Type B pancreatic cell (in vitro differentiated cells): ENCODE measurements around the gene LBH. TPM values are rescaled to one million over a fixed set of nuclear protein-coding genes. Genes with fewer than 3 reads are reported as not detected.

Experiments used
- DNase-seq: peaks from one replicate; pipeline ENCODE4 v3.0.0; 2021; ENCODE audit warnings: mixed read lengths; ENCODE audit not compliant: unreplicated experiment; ENCODE audit errors: extremely low spot score
- H3K27ac Mint-ChIP-seq: 2 replicates; pipeline ENCODE4 v1.8.0; 2021; ENCODE audit warnings: mild to moderate bottlenecking, mixed read lengths
- H3K27me3 Mint-ChIP-seq: 2 replicates; pipeline ENCODE4 v1.8.0; 2021; ENCODE audit warnings: mixed read lengths
- H3K36me3 Mint-ChIP-seq: 2 replicates; pipeline ENCODE4 v1.8.0; 2021; ENCODE audit warnings: mixed read lengths
- H3K4me1 Mint-ChIP-seq: one replicate; pipeline ENCODE4 v1.8.0; 2021; ENCODE audit warnings: mixed read lengths; ENCODE audit not compliant: unreplicated experiment
- H3K4me3 Mint-ChIP-seq: 2 replicates; pipeline ENCODE4 v1.8.0; 2021; ENCODE audit warnings: mild to moderate bottlenecking, mixed read lengths
- H3K9me3 Mint-ChIP-seq: 2 replicates; pipeline ENCODE4 v1.8.0; 2021; ENCODE audit warnings: mixed read lengths
- total RNA-seq: library from RNA; stranded (reverse); gene quantifications from 2 replicates; pipeline ENCODE4 v1.2.1, GENCODE V29; 2021; ENCODE audit warnings: low replicate concordance
- TF ChIP-seq, protein P1 (sequence below): fragments of 200-600 bp; sonication (generic); conservative IDR thresholded peaks from 2 replicates; pipeline ENCODE4 v1.5.0; 2021; ENCODE audit warnings: antibody characterized with exemption, mild to moderate bottlenecking

The LBH gene
- total RNA-seq, 1 donor from 2014 or later, result 78.5 TPM

DNA sequence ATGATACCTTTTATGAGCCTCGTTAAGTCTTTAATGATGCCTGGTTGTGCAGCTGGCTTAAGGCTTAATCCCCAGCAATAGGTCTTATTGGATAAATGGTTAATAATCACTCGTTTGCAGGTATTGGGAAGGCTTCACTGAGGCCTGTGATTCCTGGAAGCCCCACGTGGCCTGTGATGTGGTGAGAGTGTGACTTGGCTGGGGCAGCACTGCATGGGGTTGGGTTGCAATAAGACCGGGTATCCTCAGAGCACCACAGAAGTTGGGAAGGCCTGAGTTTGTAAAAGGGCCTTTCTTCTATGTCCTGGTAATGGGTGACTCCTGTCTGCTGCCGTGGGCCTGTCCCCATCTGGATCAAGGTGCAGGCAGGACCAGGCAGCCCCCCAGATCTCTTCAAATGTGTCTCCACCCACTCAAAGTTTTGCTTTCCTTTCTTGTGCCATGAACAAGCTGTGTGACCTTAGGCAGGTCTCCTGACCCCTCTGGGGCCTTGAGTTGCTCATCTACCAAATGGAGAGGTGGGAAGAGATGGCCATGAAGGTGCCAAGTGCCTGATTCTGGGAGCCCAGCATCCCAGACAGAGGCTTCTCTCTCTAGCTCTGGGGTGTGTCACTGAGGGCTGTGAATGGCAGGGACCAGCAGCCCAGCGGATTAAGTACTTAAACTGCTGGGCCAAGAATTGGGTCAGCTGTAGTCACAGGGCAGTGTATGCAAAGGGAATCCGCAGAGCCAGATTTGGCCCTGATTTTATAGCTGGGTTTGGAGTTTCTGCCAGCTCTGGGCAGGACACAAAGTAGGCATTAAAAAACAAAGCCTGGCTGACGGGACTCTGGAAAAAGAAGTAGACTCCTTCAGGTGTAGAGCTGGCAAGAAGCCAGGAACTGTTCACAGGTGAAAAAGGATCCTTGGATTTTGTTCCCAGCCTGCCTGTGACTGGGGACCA is 24.4 kb downstream of the LBH start:
- no peak overlapping the region for H3K4me3 Mint-ChIP-seq
- no peak overlapping the region for H3K27ac Mint-ChIP-seq
- DNase-seq, result no peak
- TF ChIP-seq, protein P1, sequence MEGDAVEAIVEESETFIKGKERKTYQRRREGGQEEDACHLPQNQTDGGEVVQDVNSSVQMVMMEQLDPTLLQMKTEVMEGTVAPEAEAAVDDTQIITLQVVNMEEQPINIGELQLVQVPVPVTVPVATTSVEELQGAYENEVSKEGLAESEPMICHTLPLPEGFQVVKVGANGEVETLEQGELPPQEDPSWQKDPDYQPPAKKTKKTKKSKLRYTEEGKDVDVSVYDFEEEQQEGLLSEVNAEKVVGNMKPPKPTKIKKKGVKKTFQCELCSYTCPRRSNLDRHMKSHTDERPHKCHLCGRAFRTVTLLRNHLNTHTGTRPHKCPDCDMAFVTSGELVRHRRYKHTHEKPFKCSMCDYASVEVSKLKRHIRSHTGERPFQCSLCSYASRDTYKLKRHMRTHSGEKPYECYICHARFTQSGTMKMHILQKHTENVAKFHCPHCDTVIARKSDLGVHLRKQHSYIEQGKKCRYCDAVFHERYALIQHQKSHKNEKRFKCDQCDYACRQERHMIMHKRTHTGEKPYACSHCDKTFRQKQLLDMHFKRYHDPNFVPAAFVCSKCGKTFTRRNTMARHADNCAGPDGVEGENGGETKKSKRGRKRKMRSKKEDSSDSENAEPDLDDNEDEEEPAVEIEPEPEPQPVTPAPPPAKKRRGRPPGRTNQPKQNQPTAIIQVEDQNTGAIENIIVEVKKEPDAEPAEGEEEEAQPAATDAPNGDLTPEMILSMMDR, result no peak
- no peaks in the 10 kb centered on the region for H3K27me3 Mint-ChIP-seq
- peaks cover 25% of the 10 kb centered on the region for H3K4me1 Mint-ChIP-seq
- peaks cover 35% of the 10 kb centered on the region for H3K36me3 Mint-ChIP-seq
- no peaks in the 10 kb centered on the region for H3K9me3 Mint-ChIP-seq

DNA sequence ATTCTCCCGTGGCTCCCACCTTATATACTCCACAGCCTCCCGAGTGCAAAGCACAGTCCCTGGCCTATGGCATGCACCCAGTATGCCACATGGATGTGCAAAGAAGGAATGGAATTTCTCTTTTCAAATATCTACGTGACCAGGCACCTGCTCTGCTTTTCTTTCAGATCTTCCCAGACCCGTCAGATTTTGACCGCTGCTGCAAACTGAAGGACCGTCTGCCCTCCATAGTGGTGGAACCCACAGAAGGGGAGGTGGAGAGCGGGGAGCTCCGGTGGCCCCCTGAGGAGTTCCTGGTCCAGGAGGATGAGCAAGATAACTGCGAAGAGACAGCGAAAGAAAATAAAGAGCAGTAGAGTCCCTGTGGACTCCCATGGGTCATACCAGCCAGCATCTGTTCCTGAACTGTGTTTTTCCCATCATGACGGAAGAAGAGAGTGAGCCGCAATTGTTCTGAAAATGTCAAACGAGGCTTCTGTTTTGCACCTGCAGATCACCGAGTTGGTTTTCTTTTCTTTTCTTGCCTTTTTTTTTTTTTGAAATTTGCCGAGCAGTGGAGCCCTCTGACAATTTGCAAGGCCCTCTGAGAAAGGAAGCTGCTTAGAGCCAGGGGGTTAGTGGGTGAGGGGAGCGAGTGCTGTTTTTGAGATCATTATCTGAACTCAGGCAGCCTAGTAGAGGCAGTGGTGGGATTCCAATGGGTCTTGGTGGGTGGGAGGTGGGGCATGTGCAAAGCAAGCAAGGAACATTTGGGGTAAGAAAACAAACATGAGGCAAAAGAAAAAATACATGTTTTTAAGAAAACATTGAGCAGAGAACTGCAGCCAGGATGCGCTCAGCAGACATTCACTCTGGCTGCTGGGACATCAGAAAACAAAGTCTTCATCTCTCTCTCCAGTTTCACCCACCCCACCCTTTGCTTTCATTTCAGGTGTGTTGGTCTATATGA is 26.2 kb downstream of the LBH start:
- Mint-ChIP-seq H3K9me3 (no peaks in the 10 kb centered on the region), H3K36me3 (peaks cover 35% of the 10 kb centered on the region), H3K27me3 (no peaks in the 10 kb centered on the region), H3K4me3 (no peak overlapping the region), H3K27ac (no peak overlapping the region), H3K4me1 (peaks cover 17% of the 10 kb centered on the region)
- no peak for DNase-seq
- TF ChIP-seq, protein P1, result no peak

DNA sequence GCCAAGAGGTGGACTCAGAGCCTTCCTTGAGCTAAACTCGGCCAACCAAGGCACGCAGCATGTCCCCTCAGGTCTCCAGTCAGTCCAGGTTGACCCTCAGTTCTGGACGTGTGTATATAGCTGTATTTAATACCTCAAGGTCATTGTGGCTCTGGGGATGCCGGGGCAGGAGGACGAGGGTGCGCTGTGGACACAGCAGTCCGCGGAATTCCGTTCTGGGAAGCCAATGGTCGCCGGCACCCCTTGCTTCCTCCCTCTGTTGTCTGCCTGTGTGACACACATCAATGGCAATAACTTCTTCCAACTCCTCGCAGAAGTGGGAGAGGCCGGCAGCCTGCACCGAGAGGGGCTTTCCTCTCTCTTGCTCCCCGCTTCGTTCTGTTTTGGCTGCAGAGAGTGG is 27.7 kb downstream of the LBH start:
- TF ChIP-seq, protein P1, result no peak
- Mint-ChIP-seq H3K36me3 (peaks cover 35% of the 10 kb centered on the region), H3K9me3 (no peaks in the 10 kb centered on the region), H3K4me3 (no peak overlapping the region), H3K4me1 (peaks cover 6% of the 10 kb centered on the region), H3K27ac (no peak overlapping the region), H3K27me3 (no peaks in the 10 kb centered on the region)
- no peak for DNase-seq

DNA sequence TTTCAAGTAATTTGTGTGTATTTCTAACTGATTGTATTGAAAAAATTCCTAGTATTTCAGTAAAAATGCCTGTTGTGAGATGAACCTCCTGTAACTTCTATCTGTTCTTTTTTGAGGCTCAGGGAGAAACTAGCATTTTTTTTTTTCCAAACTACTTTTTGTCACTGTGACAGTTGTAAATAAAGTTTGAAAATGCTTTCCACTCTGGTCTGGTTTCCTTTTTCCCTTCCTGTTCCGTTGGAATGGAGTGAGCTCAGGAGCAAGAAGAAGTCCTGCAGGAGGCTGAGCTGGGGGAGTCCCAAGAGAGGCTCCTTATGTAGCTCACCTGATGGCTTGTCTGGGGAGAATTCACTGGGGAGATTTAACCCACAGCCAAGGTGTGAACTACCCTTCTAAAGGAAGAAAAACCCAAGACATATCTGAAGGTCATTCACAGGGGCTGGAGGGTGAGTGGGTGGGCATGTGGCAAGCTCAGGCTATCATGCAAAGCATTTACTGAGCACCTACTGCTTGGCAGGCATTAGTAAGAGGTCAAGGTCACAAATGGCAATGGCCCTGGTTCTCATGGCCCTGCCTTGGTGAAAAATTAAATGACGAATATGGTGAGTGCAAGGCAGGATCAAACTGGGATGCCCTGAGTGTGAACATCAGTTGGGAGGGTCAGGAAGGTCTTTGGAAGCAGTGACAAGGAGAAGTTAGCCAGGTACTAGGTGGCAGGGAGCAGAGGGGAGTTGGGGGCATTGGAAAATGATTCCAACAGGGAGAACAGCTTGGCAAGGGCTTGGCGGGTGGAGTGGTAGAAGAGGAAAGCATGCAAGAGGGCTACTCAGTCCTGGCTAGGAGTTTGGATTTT is 28.7 kb downstream of the LBH start:
- Mint-ChIP-seq H3K4me1 (peaks cover 6% of the 10 kb centered on the region), H3K4me3 (no peak overlapping the region), H3K9me3 (no peaks in the 10 kb centered on the region), H3K36me3 (peaks cover 35% of the 10 kb centered on the region), H3K27me3 (no peaks in the 10 kb centered on the region), H3K27ac (no peak overlapping the region)
- TF ChIP-seq, protein P1, result no peak
- DNase-seq, result no peak

DNA sequence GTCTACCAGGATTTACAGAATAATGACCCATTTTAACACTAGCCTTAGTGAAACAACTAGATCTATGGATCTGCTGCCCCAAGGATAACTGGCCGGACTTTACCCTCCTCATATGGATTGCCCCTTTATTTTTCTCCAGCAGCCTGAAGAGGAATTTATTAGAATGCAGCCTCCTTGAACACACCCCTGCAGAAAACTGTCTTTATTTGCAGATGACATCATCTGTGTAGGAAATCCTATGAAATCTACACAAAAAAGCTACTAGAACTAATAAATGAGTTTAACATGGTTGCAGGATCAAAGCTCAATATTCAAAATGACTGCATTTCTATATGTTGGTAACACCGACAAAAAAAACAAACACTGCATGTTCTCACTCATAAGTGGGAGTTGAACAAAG is 29.6 kb downstream of the LBH start:
- Mint-ChIP-seq H3K27ac (no peak overlapping the region), H3K36me3 (peaks cover 35% of the 10 kb centered on the region), H3K4me3 (no peak overlapping the region), H3K27me3 (no peaks in the 10 kb centered on the region), H3K4me1 (peaks cover 7% of the 10 kb centered on the region), H3K9me3 (no peaks in the 10 kb centered on the region)
- TF ChIP-seq, protein P1, result no peak
- no peak for DNase-seq
